Measurements from ENCODE around the gene LRRFIP1. TPM values are rescaled to one million over a fixed set of nuclear protein-coding genes. Genes with fewer than 3 reads are reported as not detected.
A peak's percentile ranks its signal among the peaks of the same experiment; 100 is the strongest.

Gene LRRFIP1
- total and polyA plus RNA-seq, 2 of the 13 experiments (the other 11 are each of a cell fraction or from before 2014, with no cell fraction given) = 15.9 to 40.5 TPM

DNA sequence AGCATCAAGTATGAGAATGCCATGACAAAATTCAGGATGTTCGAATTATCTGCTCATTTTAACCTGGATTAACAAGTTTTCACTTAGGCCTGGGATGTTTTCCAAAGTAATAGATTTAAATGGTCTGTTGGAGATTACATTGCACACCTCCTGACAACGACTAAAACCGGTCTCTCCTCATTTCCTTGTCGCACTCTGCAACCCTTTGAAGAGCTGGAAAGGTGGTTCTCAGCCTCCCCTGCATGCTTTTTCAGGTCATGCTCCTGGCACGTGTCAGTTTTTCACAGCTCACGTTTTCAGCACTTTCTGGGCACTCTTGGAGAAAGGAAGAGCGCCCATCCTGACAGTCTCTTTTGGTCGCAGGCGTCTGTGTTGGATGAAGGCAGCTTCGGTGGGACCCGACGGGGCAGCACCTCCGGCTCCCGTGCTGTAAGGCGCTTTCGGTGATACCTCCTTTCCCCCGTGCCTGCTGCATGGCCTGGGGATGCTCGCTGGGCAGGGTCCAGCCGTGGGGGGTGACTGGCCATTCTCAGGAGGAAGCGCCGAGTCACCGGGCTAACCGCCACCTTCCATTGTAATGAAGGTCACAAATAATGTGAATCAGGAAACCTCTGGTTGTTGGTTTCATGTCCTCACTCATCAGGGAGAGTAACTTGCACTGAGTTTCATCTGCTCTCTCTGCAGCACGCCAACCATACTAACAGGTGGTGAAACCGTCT lies 107.7 kb downstream of the LRRFIP1 start (continued):
- TF ChIP-seq CENPT (CRISPR knock-in tag; IDR thresholded peaks at IDR 0.05; ENCODE audit: low read depth) (no peak), RELA (CRISPR knock-in tag; IDR thresholded peaks at IDR 0.05) (no peak), RXRA (CRISPR knock-in tag; IDR thresholded peaks at IDR 0.05) (0 out of 2 replicates have a peak, but pooled peaks have one; percentile 15), IKZF1 (IDR thresholded peaks at IDR 0.05) (no peak), RARA (CRISPR knock-in tag; IDR thresholded peaks at IDR 0.05) (0 out of 2 replicates have a peak, but pooled peaks have one; percentile 12), HES4 (CRISPR knock-in tag; IDR thresholded peaks at IDR 0.05; ENCODE audit: borderline replicate concordance) (0 out of 2 replicates have a peak, but pooled peaks have one; percentile 51), TEAD3 (CRISPR knock-in tag; optimal IDR thresholded peaks at IDR 0.05; ENCODE audit: borderline replicate concordance) (peak; percentile 15), ZNF768 (CRISPR knock-in tag; IDR thresholded peaks at IDR 0.05) (peak; percentile 50)
- TF ChIP-seq, protein P1, sequence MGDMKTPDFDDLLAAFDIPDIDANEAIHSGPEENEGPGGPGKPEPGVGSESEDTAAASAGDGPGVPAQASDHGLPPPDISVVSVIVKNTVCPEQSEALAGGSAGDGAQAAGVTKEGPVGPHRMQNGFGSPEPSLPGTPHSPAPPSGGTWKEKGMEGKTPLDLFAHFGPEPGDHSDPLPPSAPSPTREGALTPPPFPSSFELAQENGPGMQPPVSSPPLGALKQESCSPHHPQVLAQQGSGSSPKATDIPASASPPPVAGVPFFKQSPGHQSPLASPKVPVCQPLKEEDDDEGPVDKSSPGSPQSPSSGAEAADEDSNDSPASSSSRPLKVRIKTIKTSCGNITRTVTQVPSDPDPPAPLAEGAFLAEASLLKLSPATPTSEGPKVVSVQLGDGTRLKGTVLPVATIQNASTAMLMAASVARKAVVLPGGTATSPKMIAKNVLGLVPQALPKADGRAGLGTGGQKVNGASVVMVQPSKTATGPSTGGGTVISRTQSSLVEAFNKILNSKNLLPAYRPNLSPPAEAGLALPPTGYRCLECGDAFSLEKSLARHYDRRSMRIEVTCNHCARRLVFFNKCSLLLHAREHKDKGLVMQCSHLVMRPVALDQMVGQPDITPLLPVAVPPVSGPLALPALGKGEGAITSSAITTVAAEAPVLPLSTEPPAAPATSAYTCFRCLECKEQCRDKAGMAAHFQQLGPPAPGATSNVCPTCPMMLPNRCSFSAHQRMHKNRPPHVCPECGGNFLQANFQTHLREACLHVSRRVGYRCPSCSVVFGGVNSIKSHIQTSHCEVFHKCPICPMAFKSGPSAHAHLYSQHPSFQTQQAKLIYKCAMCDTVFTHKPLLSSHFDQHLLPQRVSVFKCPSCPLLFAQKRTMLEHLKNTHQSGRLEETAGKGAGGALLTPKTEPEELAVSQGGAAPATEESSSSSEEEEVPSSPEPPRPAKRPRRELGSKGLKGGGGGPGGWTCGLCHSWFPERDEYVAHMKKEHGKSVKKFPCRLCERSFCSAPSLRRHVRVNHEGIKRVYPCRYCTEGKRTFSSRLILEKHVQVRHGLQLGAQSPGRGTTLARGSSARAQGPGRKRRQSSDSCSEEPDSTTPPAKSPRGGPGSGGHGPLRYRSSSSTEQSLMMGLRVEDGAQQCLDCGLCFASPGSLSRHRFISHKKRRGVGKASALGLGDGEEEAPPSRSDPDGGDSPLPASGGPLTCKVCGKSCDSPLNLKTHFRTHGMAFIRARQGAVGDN (CRISPR knock-in tag; IDR thresholded peaks at IDR 0.05) = peak; percentile 43

DNA sequence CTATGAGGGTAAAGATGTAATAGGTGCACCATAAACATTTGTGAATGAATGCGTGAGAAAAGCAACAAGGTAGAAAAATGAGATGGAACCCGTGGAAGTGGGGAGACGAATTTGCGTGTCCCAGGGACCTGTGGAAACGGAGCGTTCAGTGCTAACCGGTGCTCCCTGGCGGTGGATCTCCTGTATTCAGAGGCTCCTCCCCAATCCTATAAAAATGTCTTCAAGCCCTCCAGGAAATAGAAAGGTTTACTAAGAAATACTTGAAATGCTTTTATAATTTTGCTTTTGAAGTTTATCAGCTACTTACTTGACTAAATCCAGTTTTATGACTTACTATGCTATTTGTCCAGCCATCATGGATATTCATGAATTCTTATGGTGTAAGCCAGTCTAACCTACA lies 108.4 kb downstream of the LRRFIP1 start:
- Histone ChIP-seq H3K4me1 (ENCODE audit: insufficient read depth, low read length) (peaks cover 52% of the 10 kb centered on the region), H3K9ac (ENCODE audit: insufficient read depth, low read depth, low read length) (no peak overlapping the region), H3K4me2 (ENCODE audit: low read depth, low read length) (no peak overlapping the region), H3K9me3 (ENCODE audit: low read length) (no peaks in the 10 kb centered on the region), H3K27me3 (ENCODE audit: control insufficient read depth in 1 of 2, insufficient read depth in 2 of 2, low read length in 2 of 2) (no peaks in the 10 kb centered on the region), H3K4me3 (replicated peaks in 1 of 3; ENCODE audit: insufficient read depth in 1 of 3, low read depth in 2 of 3, low read length in 3 of 3) (no peak overlapping the region), H4K20me1 (ENCODE audit: insufficient read depth, low read length) (no peaks in the 10 kb centered on the region), H3K27ac (ENCODE audit: extremely low read length, insufficient read depth, low read length) (no peak overlapping the region), H2AFZ (ENCODE audit: low read length) (no peak overlapping the region), H3K79me2 (ENCODE audit: insufficient read depth, low read length) (peaks cover 30% of the 10 kb centered on the region), H3K36me3 (replicated peaks in 1 of 2; ENCODE audit: control insufficient read depth in 1 of 2, insufficient read depth in 2 of 2, low read length in 2 of 2) (peaks cover 3 to 11% of the 10 kb centered on the region in 2 experiments; a peak in 3 of 5 replicates)
- 96% methylated on average over 8 of the region's 8 CpGs for WGBS (ENCODE audit: low lambda C conversion rate)
- BruUV-seq (replicated peaks) = no TSS peak
- in situ Hi-C loops (cut with HindIII; ENCODE audit: extremely low pct_ligation_motif_present, low pct_unique_long_range_greater_than_20kb) (no loop called here), intact Hi-C loops (cut with micrococcal nuclease; ENCODE audit: unreplicated experiment) (no loop called here)
- TF ChIP-seq, protein P2, sequence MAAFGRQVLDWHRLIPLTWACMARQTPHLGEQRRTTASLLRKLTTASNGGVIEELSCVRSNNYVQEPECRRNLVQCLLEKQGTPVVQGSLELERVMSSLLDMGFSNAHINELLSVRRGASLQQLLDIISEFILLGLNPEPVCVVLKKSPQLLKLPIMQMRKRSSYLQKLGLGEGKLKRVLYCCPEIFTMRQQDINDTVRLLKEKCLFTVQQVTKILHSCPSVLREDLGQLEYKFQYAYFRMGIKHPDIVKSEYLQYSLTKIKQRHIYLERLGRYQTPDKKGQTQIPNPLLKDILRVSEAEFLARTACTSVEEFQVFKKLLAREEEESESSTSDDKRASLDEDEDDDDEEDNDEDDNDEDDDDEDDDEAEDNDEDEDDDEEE (CRISPR knock-in tag; IDR thresholded peaks at IDR 0.05) = no peak
- no peak for TF ChIP-seq RXRA (CRISPR knock-in tag; IDR thresholded peaks at IDR 0.05)
- no peak for TF ChIP-seq ZNF235 (CRISPR knock-in tag; IDR thresholded peaks at IDR 0.05; ENCODE audit: borderline replicate concordance)
- TF ChIP-seq, protein P3, sequence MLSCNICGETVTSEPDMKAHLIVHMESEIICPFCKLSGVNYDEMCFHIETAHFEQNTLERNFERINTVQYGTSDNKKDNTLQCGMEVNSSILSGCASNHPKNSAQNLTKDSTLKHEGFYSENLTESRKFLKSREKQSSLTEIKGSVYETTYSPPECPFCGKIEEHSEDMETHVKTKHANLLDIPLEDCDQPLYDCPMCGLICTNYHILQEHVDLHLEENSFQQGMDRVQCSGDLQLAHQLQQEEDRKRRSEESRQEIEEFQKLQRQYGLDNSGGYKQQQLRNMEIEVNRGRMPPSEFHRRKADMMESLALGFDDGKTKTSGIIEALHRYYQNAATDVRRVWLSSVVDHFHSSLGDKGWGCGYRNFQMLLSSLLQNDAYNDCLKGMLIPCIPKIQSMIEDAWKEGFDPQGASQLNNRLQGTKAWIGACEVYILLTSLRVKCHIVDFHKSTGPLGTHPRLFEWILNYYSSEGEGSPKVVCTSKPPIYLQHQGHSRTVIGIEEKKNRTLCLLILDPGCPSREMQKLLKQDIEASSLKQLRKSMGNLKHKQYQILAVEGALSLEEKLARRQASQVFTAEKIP (CRISPR knock-in tag; IDR thresholded peaks at IDR 0.05; ENCODE audit: borderline replicate concordance) = no peak
- no peak for TF ChIP-seq ZNF24 (IDR thresholded peaks at IDR 0.05)
- TF ChIP-seq ZNF143 (CRISPR knock-in tag; IDR thresholded peaks at IDR 0.05) = no peak
- DNase-seq (ENCODE audit: low spot score) (no peak), FAIRE-seq (no peak), ATAC-seq (no peak)
- ChIA-PET CTCF (ENCODE audit: low intra/inter-chr PET ratio, low total read pairs) (no interaction called here), POLR2A (no interaction called here)

All from HepG2 (cell line).